Left ventricle myocardium inferior (tissue), 1 donor: Measurements from ENCODE around the gene HNF1A. TPM values are rescaled to one million over a fixed set of nuclear protein-coding genes. Genes with fewer than 3 reads are reported as not detected.

Experiments used
- DNase-seq: peaks from one replicate; pipeline ENCODE4 v3.0.0-alpha.2; 2020
- H3K27ac ChIP-seq: fragments of 200-600 bp; replicated peaks from 2 replicates; pipeline ENCODE4 v1.8.0; 2021
- H3K27me3 ChIP-seq: fragments of 200-600 bp; 2 replicates; pipeline ENCODE4 v1.8.0; 2021; ENCODE audit warnings: low read depth
- H3K36me3 ChIP-seq: fragments of 200-600 bp; 2 replicates; pipeline ENCODE4 v1.8.0; 2021
- H3K4me1 ChIP-seq: fragments of 200-600 bp; 2 replicates; pipeline ENCODE4 v1.8.0; 2021
- H3K4me3 ChIP-seq: fragments of 200-600 bp; 2 replicates; pipeline ENCODE4 v1.8.0; 2021; ENCODE audit warnings: mild to moderate bottlenecking, moderate library complexity
- H3K9me3 ChIP-seq: fragments of 200-600 bp; replicated peaks from 2 replicates; pipeline ENCODE4 v1.8.0; 2021
- intact Hi-C: fragments of 100-400 bp; cut with micrococcal nuclease; formaldehyde crosslinking; loops from one replicate; pipeline ENCODE4 v1.11.0; 2022
- total RNA-seq: library from RNA; stranded (reverse); fragmentation: NEBNext Ultra II Directional; extraction: Animal tissue kit (Norgen Biotek cat#: 25700); gene quantifications from one replicate; pipeline ENCODE4 v1.2.1, GENCODE V29; 2021
- TF ChIP-seq, protein P1 (sequence below): fragments of 200-600 bp; IDR thresholded peaks from 2 replicates; pipeline ENCODE4 v1.8.0; 2021; ENCODE audit warnings: antibody characterized with exemption, mild to moderate bottlenecking, borderline replicate concordance
- donor health status: DM: no; HTN: yes; CAD: no; lungs with severe emphysema.

HNF1A gene
- total RNA-seq, 1 donor from 2014 or later, result not detected

DNA sequence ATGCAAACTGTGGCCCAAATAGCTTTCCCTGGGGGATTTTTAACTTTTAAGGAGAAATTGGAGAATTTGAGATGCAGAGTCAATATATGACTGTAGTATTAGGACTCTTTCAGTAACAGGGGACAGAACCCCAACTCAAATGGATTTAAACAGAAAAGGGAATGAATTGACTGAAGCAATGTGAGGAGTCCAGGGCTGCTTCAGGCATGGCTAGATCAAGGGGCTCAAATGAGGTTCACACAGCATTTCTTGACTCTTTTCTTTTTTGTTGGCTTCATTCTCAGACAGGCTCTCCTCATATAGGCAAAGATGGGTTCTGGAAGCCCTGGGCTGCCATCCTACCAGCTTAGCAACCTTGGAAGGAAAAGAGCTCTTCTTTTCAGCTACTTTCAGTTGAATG is 13.6 kb downstream of the HNF1A start:
- H3K27me3 ChIP-seq, result peaks cover 18% of the 10 kb centered on the region
- TF ChIP-seq, protein P1, sequence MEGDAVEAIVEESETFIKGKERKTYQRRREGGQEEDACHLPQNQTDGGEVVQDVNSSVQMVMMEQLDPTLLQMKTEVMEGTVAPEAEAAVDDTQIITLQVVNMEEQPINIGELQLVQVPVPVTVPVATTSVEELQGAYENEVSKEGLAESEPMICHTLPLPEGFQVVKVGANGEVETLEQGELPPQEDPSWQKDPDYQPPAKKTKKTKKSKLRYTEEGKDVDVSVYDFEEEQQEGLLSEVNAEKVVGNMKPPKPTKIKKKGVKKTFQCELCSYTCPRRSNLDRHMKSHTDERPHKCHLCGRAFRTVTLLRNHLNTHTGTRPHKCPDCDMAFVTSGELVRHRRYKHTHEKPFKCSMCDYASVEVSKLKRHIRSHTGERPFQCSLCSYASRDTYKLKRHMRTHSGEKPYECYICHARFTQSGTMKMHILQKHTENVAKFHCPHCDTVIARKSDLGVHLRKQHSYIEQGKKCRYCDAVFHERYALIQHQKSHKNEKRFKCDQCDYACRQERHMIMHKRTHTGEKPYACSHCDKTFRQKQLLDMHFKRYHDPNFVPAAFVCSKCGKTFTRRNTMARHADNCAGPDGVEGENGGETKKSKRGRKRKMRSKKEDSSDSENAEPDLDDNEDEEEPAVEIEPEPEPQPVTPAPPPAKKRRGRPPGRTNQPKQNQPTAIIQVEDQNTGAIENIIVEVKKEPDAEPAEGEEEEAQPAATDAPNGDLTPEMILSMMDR, result no peak
- intact Hi-C loops, result no loop called here
- H3K4me3 ChIP-seq, result no peak overlapping the region
- no peak overlapping the region for H3K27ac ChIP-seq
- no peaks in the 10 kb centered on the region for H3K9me3 ChIP-seq
- no peak for DNase-seq
- no peaks in the 10 kb centered on the region for H3K36me3 ChIP-seq
- no peaks in the 10 kb centered on the region for H3K4me1 ChIP-seq

DNA sequence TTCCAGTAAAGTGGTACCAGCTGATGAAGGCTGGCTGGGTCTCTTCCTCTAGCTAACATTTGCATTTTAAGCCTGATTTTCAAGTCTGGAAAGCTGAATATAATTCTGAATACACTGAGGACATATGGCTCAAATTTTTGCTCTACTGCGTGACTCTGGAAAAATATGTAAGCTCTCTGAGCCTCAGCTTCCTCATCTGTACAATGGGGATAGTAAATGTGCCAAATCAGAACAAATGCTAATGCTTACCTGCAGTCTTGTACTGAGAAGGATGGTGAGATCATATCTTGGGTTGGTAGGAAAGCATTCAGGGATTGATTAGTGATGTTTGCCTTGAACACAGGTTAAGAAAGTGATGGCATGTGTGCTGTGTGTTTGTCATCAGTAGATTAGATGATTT is 14.6 kb downstream of the HNF1A start:
- Histone ChIP-seq H3K4me3 (no peak overlapping the region), H3K4me1 (no peaks in the 10 kb centered on the region), H3K9me3 (no peaks in the 10 kb centered on the region), H3K36me3 (no peaks in the 10 kb centered on the region), H3K27ac (no peak overlapping the region), H3K27me3 (peaks cover 26% of the 10 kb centered on the region)
- intact Hi-C loops, result no loop called here
- TF ChIP-seq, protein P1, result no peak
- no peak for DNase-seq

DNA sequence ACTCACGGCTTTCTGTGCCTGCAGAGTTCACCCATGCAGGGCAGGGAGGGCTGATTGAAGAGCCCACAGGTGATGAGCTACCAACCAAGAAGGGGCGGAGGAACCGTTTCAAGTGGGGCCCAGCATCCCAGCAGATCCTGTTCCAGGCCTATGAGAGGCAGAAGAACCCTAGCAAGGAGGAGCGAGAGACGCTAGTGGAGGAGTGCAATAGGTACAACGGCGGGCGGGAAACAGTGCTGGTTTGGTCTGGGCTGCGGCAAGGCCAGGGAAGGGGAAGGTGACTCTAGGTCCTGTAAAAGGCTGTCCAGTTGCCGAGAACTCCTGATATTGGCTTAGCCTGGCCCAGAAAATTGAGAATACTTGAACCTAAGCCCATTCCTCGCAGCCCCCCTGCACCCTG is 15.2 kb downstream of the HNF1A start:
- Histone ChIP-seq H3K36me3 (no peaks in the 10 kb centered on the region), H3K4me1 (no peaks in the 10 kb centered on the region), H3K27me3 (peaks cover 26% of the 10 kb centered on the region), H3K4me3 (no peak overlapping the region), H3K27ac (no peak overlapping the region), H3K9me3 (no peaks in the 10 kb centered on the region)
- TF ChIP-seq, protein P1, result no peak
- no peak for DNase-seq
- intact Hi-C loops, result no loop called here

DNA sequence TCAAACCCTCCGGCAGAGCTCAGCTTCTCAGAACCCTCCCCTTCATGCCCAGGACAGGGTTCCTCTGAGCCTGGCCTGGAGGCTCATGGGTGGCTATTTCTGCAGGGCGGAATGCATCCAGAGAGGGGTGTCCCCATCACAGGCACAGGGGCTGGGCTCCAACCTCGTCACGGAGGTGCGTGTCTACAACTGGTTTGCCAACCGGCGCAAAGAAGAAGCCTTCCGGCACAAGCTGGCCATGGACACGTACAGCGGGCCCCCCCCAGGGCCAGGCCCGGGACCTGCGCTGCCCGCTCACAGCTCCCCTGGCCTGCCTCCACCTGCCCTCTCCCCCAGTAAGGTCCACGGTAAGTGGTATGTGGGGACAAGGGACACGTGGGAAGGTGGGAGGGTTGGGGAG is 15.7 kb downstream of the HNF1A start:
- TF ChIP-seq, protein P1, result no peak
- intact Hi-C loops, result no loop called here

DNA sequence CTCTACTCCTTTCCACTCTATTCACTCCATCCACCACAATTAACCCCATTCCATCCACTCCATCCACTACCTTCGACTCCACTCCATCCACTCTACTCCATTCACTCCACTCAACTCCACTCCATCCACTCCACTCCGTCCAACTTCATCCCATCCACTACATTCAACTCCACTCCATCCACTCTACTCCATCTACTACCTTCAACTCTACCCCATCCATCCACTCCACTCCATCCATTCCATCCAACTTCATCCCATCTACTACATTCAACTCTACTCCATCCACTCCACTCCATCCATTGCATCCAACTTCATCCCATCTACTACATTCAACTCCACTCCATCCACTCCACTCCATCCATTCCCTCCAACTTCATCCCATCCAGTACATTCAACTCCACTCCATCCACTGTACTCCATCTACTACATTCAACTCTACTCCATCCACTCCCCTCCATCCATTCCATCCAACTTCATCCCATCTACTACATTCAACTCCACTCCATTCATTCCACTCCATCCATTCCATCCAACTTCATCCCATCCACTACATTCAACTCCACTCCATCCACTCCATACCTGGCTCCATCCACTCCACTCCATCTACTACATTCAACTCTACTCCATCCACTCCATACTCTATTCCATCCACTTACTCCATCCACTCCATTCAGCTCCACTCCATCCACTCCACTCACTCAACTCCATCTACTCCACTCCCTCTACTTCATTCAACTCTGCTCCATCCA is 16.4 kb downstream of the HNF1A start:
- peaks cover 35% of the 10 kb centered on the region for H3K27me3 ChIP-seq
- TF ChIP-seq, protein P1, result no peak
- no peak for DNase-seq
- no peaks in the 10 kb centered on the region for H3K4me1 ChIP-seq
- intact Hi-C loops, result no loop called here
- no peak overlapping the region for H3K27ac ChIP-seq
- no peaks in the 10 kb centered on the region for H3K9me3 ChIP-seq
- H3K36me3 ChIP-seq, result no peaks in the 10 kb centered on the region
- H3K4me3 ChIP-seq, result no peak overlapping the region

More for the DNA sequence above, 15.7 kb downstream of the HNF1A start:
- H3K27ac ChIP-seq, result no peak overlapping the region
- no peaks in the 10 kb centered on the region for H3K36me3 ChIP-seq
- H3K9me3 ChIP-seq, result no peaks in the 10 kb centered on the region
- DNase-seq, result no peak
- no peaks in the 10 kb centered on the region for H3K4me1 ChIP-seq
- H3K4me3 ChIP-seq, result no peak overlapping the region
- peaks cover 30% of the 10 kb centered on the region for H3K27me3 ChIP-seq
